HG03565 (cell line): Measurements from ENCODE around the gene DCTN3.

ENCODE experiments used
- ATAC-seq: cut with Tn5 transposase; IDR thresholded peaks from one replicate; pipeline ENCODE4 v1.9.1; 2021; ENCODE audit warnings: mild to moderate bottlenecking, moderate library complexity; ENCODE audit not compliant: unreplicated experiment

Gene DCTN3

GRCh38 chr9:34575241-34575640 is 45.1 kb downstream of the DCTN3 start:
- ATAC-seq: no peak

GRCh38 chr9:34574571-34574970 is 45.7 kb downstream of the DCTN3 start:
- ATAC-seq: no peak

- ATAC-seq: no peak
Observed at GRCh38 chr9:34573599-34574325, 46.5 kb downstream of the DCTN3 start.

GRCh38 chr9:34572628-34573027 is 47.7 kb downstream of the DCTN3 start:
- ATAC-seq: no peak

GRCh38 chr9:34572092-34572491 is 48.2 kb downstream of the DCTN3 start:
- ATAC-seq: no peak

- no peak for ATAC-seq
Observed at GRCh38 chr9:34571481-34571810, 48.8 kb downstream of the DCTN3 start.

GRCh38 chr9:34570809-34571480 is 49.4 kb downstream of the DCTN3 start:
- no peak for ATAC-seq

- ATAC-seq: no peak
Observed at GRCh38 chr9:34570376-34570775, 49.9 kb downstream of the DCTN3 start.

GRCh38 chr9:34568774-34569173 is 51.5 kb downstream of the DCTN3 start:
- ATAC-seq: no peak

GRCh38 chr9:34568133-34568532 is 52.2 kb downstream of the DCTN3 start:
- no peak for ATAC-seq

- ATAC-seq: no peak
Observed at GRCh38 chr9:34566972-34567371, 53.3 kb downstream of the DCTN3 start.

GRCh38 chr9:34566322-34566721 is 54.0 kb downstream of the DCTN3 start:
- no peak for ATAC-seq

- no peak for ATAC-seq
Observed at GRCh38 chr9:34565856-34566255, 54.4 kb downstream of the DCTN3 start.

GRCh38 chr9:34564617-34565016 is 55.7 kb downstream of the DCTN3 start:
- ATAC-seq: no peak
